H9 (cell line): ENCODE measurements around the gene ARFGAP1. TPM values are rescaled to one million over a fixed set of nuclear protein-coding genes. Genes with fewer than 3 reads are reported as not detected.

Experiments used
- DNase-seq: peaks from one replicate; pipeline ENCODE4 v3.0.0-alpha.2; 2017
- H2AFZ ChIP-seq: one replicate; pipeline ENCODE4 v1.6.1; 2013; ENCODE audit warnings: mild to moderate bottlenecking, low read length, control low read depth, moderate library complexity
- H2AK5ac ChIP-seq: 2 replicates; pipeline ENCODE4 v1.6.1; 2013; ENCODE audit warnings: low read length, control low read depth, mixed read lengths; ENCODE audit not compliant: insufficient read length
- H2BK120ac ChIP-seq: one replicate; pipeline ENCODE4 v1.6.1; 2013; ENCODE audit warnings: low read depth, mild to moderate bottlenecking, low read length, control low read depth, inconsistent platforms; ENCODE audit not compliant: poor library complexity, severe bottlenecking
- H2BK12ac ChIP-seq: 2 replicates; pipeline ENCODE4 v1.6.1; 2013; ENCODE audit warnings: low read length, control low read depth, mixed read lengths, low read depth; ENCODE audit not compliant: insufficient read length
- H2BK15ac ChIP-seq: 2 replicates; pipeline ENCODE4 v1.6.1; 2013; ENCODE audit warnings: low read depth, low read length, control low read depth
- H2BK20ac ChIP-seq: one replicate; pipeline ENCODE4 v1.6.1; 2013; ENCODE audit warnings: low read depth, mild to moderate bottlenecking, low read length, control low read depth, inconsistent platforms; ENCODE audit not compliant: poor library complexity, severe bottlenecking
- H2BK5ac ChIP-seq: 2 replicates; pipeline ENCODE4 v1.6.1; 2013; ENCODE audit warnings: low read length, control low read depth, mixed read lengths; ENCODE audit not compliant: insufficient read length
- H3K14ac ChIP-seq: 2 replicates; pipeline ENCODE4 v1.6.1; 2013; ENCODE audit warnings: low read length, control low read depth; ENCODE audit not compliant: insufficient read depth
- H3K18ac ChIP-seq: 2 replicates; pipeline ENCODE4 v1.6.1; 2013; ENCODE audit warnings: low read depth, mild to moderate bottlenecking, mixed read lengths, low read length, control low read depth; ENCODE audit not compliant: insufficient read length
- H3K23ac ChIP-seq: 2 replicates; pipeline ENCODE4 v1.6.1; 2013; ENCODE audit warnings: low read length, control low read depth, mixed read lengths, low read depth; ENCODE audit not compliant: insufficient read length
- H3K23me2 ChIP-seq: 2 replicates; pipeline ENCODE4 v1.6.1; 2013; ENCODE audit warnings: low read depth, mild to moderate bottlenecking, mixed read lengths, low read length, control low read depth; ENCODE audit not compliant: insufficient read length, poor library complexity, severe bottlenecking
- H3K27ac ChIP-seq: 2 replicates; pipeline ENCODE4 v1.5.1; 2013; ENCODE audit warnings: low read length, control low read depth, mixed read lengths, low read depth; ENCODE audit not compliant: insufficient read length
- H3K27me3 ChIP-seq: 2 replicates; pipeline ENCODE4 v1.6.1; 2013; ENCODE audit warnings: low read length, control low read depth, inconsistent platforms; ENCODE audit not compliant: insufficient read depth
- H3K4ac ChIP-seq: 2 replicates; pipeline ENCODE4 v1.6.1; 2013; ENCODE audit warnings: low read depth, mild to moderate bottlenecking, control low read depth, inconsistent platforms, low read length, moderate library complexity
- H3K4me1 ChIP-seq: 2 replicates; pipeline ENCODE4 v1.6.1; 2013; ENCODE audit warnings: low read length, control low read depth, inconsistent platforms; ENCODE audit not compliant: insufficient read depth
- H3K4me2 ChIP-seq: 2 replicates; pipeline ENCODE4 v1.6.1; 2013; ENCODE audit warnings: low read length, control low read depth, mixed read lengths; ENCODE audit not compliant: insufficient read length, insufficient read depth
- H3K56ac ChIP-seq: 2 replicates; pipeline ENCODE4 v1.6.1; 2013; ENCODE audit warnings: low read depth, mild to moderate bottlenecking, mixed read lengths, low read length, control low read depth; ENCODE audit not compliant: insufficient read length
- H3K79me1 ChIP-seq: 2 replicates; pipeline ENCODE4 v1.6.1; 2013; ENCODE audit warnings: low read depth, mild to moderate bottlenecking, moderate library complexity, low read length, control low read depth, inconsistent platforms; ENCODE audit not compliant: insufficient read depth, poor library complexity, severe bottlenecking
- H3K79me2 ChIP-seq: 2 replicates; pipeline ENCODE4 v1.6.1; 2013; ENCODE audit warnings: low read length, control low read depth, inconsistent platforms; ENCODE audit not compliant: insufficient read depth
- H3K9ac ChIP-seq: 2 replicates; pipeline ENCODE4 v1.6.1; 2013; ENCODE audit warnings: low read length, control low read depth, mixed read lengths; ENCODE audit not compliant: insufficient read length; ENCODE audit errors: extremely low read depth
- H3K9me3 ChIP-seq: one replicate; pipeline ENCODE4 v1.6.1; 2013; ENCODE audit warnings: low read depth, low read length, inconsistent platforms; ENCODE audit not compliant: control insufficient read depth
- H3T11ph ChIP-seq: one replicate; pipeline ENCODE4 v1.6.1; 2013; ENCODE audit warnings: mild to moderate bottlenecking, low read length, control low read depth, inconsistent platforms
- H4K20me1 ChIP-seq: one replicate; pipeline ENCODE4 v1.6.1; 2013; ENCODE audit not compliant: control insufficient read depth, insufficient read length, insufficient read depth
- H4K5ac ChIP-seq: 2 replicates; pipeline ENCODE4 v1.6.1; 2013; ENCODE audit warnings: low read depth, mild to moderate bottlenecking, mixed read lengths, low read length, control low read depth; ENCODE audit not compliant: insufficient read length
- H4K8ac ChIP-seq: replicated peaks from 2 replicates; pipeline ENCODE4 v1.6.1; 2013; ENCODE audit warnings: low read length, control low read depth, mixed read lengths, low read depth; ENCODE audit not compliant: insufficient read length
- H4K91ac ChIP-seq: 2 replicates; pipeline ENCODE4 v1.6.1; 2013; ENCODE audit warnings: low read depth, mild to moderate bottlenecking, moderate library complexity, mixed read lengths, low read length, control low read depth; ENCODE audit not compliant: insufficient read length
- H3K27ac Mint-ChIP-seq, 3 experiments: 2 replicates in 2 of 3; 3 replicates in 1 of 3; pipeline ENCODE4 v1.8.0; 2020 to 2021; ENCODE audit warnings: mixed read lengths in 3 of 3, mild to moderate bottlenecking in 1 of 3, moderate library complexity in 1 of 3
- H3K27me3 Mint-ChIP-seq: 2 replicates; pipeline ENCODE4 v1.8.0; 2021; ENCODE audit warnings: low read depth, mild to moderate bottlenecking, moderate library complexity, mixed read lengths
- H3K36me3 Mint-ChIP-seq, 3 experiments: 2 replicates in 2 of 3; 3 replicates in 1 of 3; pipeline ENCODE4 v1.8.0; 2020 to 2021; ENCODE audit warnings: low read depth in 3 of 3, mixed read lengths in 3 of 3; ENCODE audit not compliant: insufficient read depth in 1 of 3
- H3K4me1 Mint-ChIP-seq, 2 experiments: 2 replicates each; pipeline ENCODE4 v1.8.0; 2020; ENCODE audit warnings: mixed read lengths in 2 of 2
- H3K4me3 Mint-ChIP-seq, 2 experiments: 2 replicates in 1 of 2; 3 replicates in 1 of 2; pipeline ENCODE4 v1.8.0; 2020 to 2021; ENCODE audit warnings: mild to moderate bottlenecking in 2 of 2, mixed read lengths in 2 of 2, moderate library complexity in 1 of 2
- H3K9me3 Mint-ChIP-seq, 2 experiments: 2 replicates in 1 of 2; 3 replicates in 1 of 2; pipeline ENCODE4 v1.8.0; 2020; ENCODE audit warnings: mild to moderate bottlenecking in 2 of 2, mixed read lengths in 2 of 2, moderate library complexity in 1 of 2
- CTCF ChIP-seq: fragments of 200-600 bp; sonication (generic); conservative IDR thresholded peaks from 3 replicates; pipeline ENCODE4 v1.8.0; 2021; ENCODE audit warnings: antibody characterized with exemption, mild to moderate bottlenecking
- WGBS: extraction: QIAGEN DNeasy Blood & Tissue Kit; methylation state at CpG from one replicate; pipeline ENCODE4 v1.1.7; 2013; ENCODE audit warnings: missing lambda C conversion rate, low lambda C conversion rate, mixed read lengths; ENCODE audit not compliant: insufficient read length; ENCODE audit errors: extremely low coverage; 5-methylcytosine and 5-hydroxymethylcytosine counted together
- total RNA-seq: library from RNA; stranded (reverse); gene quantifications from 2 replicates; pipeline ENCODE4 v1.2.1, GENCODE V29; 2021

ARFGAP1 gene
- total RNA-seq, 1 experiment from 2014 or later, result 114 TPM

GRCh38 chr20:63310265-63310991, 37.8 kb downstream of the ARFGAP1 start:
- no peak overlapping the region for H2BK12ac ChIP-seq
- H2BK5ac ChIP-seq, result no peak overlapping the region
- no peaks in the 10 kb centered on the region for H3K27me3 ChIP-seq
- no peak overlapping the region for H2BK120ac ChIP-seq
- no peak for TF ChIP-seq CTCF
- H2BK20ac ChIP-seq, result no peak overlapping the region
- H3T11ph ChIP-seq, result no peak overlapping the region
- no peaks in the 10 kb centered on the region for H3K27me3 Mint-ChIP-seq
- H2AFZ ChIP-seq, result no peak overlapping the region
- no peak overlapping the region; a peak in 1 of 7 replicates for H3K27ac Mint-ChIP-seq
- H3K9me3 ChIP-seq, result no peaks in the 10 kb centered on the region
- H3K4me1 ChIP-seq, result no peaks in the 10 kb centered on the region
- H3K79me1 ChIP-seq, result no peaks in the 10 kb centered on the region
- no peak overlapping the region for H4K91ac ChIP-seq
- H3K79me2 ChIP-seq, result no peaks in the 10 kb centered on the region
- no peak overlapping the region for H3K9ac ChIP-seq
- H3K4ac ChIP-seq, result no peak overlapping the region
- no peaks in the 10 kb centered on the region for H3K23me2 ChIP-seq
- no peak overlapping the region for H4K8ac ChIP-seq
- no peak overlapping the region for H2AK5ac ChIP-seq
- H3K27ac ChIP-seq, result no peak overlapping the region
- H3K14ac ChIP-seq, result no peak overlapping the region; the same call in 1 of the 2 replicates
- DNase-seq, result no peak
- H3K4me1 Mint-ChIP-seq, result peaks cover 4% of the 10 kb centered on the region in 2 experiments; a peak in 3 of 4 replicates
- H3K23ac ChIP-seq, result no peak overlapping the region
- H4K5ac ChIP-seq, result no peak overlapping the region
- H4K20me1 ChIP-seq, result no peaks in the 10 kb centered on the region
- H3K4me2 ChIP-seq, result no peak overlapping the region
- no peak overlapping the region for H3K4me3 Mint-ChIP-seq
- no peak overlapping the region for H2BK15ac ChIP-seq
- no peak overlapping the region for H3K18ac ChIP-seq
- H3K9me3 Mint-ChIP-seq, result no peaks in the 10 kb centered on the region
- H3K56ac ChIP-seq, result no peak overlapping the region
- no peaks in the 10 kb centered on the region for H3K36me3 Mint-ChIP-seq
- no CpG with 5 or more reads among the region's 20 CpGs for WGBS
